Measurements from ENCODE around the gene POLR1A. TPM values are rescaled to one million over a fixed set of nuclear protein-coding genes. Genes with fewer than 3 reads are reported as not detected.
A peak's percentile ranks its signal among the peaks of the same experiment; 100 is the strongest.

Gene POLR1A
- polyA plus RNA-seq, 3 donors = 0.45 to 2.1 (median 1.6) TPM

DNA sequence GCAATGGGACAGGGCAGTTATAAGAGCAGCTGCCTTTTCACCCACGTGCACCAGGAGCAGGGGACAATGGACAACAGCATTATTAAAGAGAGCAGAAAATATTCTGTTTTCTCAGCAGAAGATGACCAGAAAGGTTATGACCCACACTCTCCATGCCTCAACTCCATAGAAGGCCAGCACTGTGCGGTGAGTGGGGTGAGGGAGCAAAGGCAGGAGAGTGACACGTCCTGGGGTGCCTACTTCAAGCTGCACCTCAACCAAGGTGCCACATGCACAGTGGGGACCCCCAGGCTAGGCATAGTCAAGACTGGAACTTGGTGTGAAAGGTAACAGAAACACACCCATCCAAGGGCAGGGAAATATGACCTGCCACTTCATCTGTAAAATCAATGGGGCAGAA is 50.4 kb downstream of the POLR1A start:
- no peaks in the 10 kb centered on the region for H3K27me3 Mint-ChIP-seq (ENCODE audit: low read depth in 3 of 3)
- Histone ChIP-seq H3K4me3 (replicated peaks in 1 of 3; ENCODE audit: low read depth in 2 of 3, low read length in 3 of 3) (no peak overlapping the region), H3K79me2 (ENCODE audit: insufficient read depth, low read length) (no peaks in the 10 kb centered on the region), H3K27me3 (ENCODE audit: control insufficient read depth in 2 of 2, insufficient read depth in 2 of 2, low read length in 2 of 2) (no peaks in the 10 kb centered on the region), H3K4me1 (ENCODE audit: control insufficient read depth in 1 of 2, insufficient read depth in 2 of 2, low read length in 2 of 2) (peaks cover 6 to 7% of the 10 kb centered on the region in 2 donors), H3K4me2 (replicated peaks; ENCODE audit: extremely low read depth, low read length, poor library complexity, severe bottlenecking) (no peak overlapping the region), H2AFZ (ENCODE audit: insufficient read depth, low read depth, low read length, poor library complexity, severe bottlenecking) (no peak overlapping the region), H3K9me3 (replicated peaks in 1 of 2; ENCODE audit: control insufficient read depth in 1 of 2, insufficient read depth in 1 of 2, low read length in 2 of 2) (no peaks in the 10 kb centered on the region), H4K20me1 (ENCODE audit: insufficient read depth, low read length) (no peaks in the 10 kb centered on the region), H3K9ac (ENCODE audit: insufficient read depth, low read length, poor library complexity, severe bottlenecking) (no peak overlapping the region), H3K27ac (ENCODE audit: low read depth in 1 of 2, low read length in 2 of 2) (no peak overlapping the region), H3K36me3 (replicated peaks in 1 of 2; ENCODE audit: control insufficient read depth in 1 of 2, insufficient read depth in 2 of 2, low read length in 2 of 2) (peaks cover 30 to 56% of the 10 kb centered on the region in 2 donors)
- H3K27ac Mint-ChIP-seq = peak overlapping the region in 1 of 7 donors; percentile 42
- TF ChIP-seq, protein P1, sequence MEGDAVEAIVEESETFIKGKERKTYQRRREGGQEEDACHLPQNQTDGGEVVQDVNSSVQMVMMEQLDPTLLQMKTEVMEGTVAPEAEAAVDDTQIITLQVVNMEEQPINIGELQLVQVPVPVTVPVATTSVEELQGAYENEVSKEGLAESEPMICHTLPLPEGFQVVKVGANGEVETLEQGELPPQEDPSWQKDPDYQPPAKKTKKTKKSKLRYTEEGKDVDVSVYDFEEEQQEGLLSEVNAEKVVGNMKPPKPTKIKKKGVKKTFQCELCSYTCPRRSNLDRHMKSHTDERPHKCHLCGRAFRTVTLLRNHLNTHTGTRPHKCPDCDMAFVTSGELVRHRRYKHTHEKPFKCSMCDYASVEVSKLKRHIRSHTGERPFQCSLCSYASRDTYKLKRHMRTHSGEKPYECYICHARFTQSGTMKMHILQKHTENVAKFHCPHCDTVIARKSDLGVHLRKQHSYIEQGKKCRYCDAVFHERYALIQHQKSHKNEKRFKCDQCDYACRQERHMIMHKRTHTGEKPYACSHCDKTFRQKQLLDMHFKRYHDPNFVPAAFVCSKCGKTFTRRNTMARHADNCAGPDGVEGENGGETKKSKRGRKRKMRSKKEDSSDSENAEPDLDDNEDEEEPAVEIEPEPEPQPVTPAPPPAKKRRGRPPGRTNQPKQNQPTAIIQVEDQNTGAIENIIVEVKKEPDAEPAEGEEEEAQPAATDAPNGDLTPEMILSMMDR (IDR thresholded peaks at IDR 0.05) = no peak
- no peaks in the 10 kb centered on the region for H3K9me3 Mint-ChIP-seq
- peaks cover 46 to 54% of the 10 kb centered on the region in 2 donors for H3K36me3 Mint-ChIP-seq
- H3K4me3 Mint-ChIP-seq = no peak overlapping the region
- H3K4me1 Mint-ChIP-seq = peaks cover 5% of the 10 kb centered on the region
- intact Hi-C loops (cut with micrococcal nuclease) = no loop called here
- WGBS (ENCODE audit: insufficient coverage) = no CpG with 5 or more reads among the region's 3 CpGs
- no peak for DNase-seq

DNA sequence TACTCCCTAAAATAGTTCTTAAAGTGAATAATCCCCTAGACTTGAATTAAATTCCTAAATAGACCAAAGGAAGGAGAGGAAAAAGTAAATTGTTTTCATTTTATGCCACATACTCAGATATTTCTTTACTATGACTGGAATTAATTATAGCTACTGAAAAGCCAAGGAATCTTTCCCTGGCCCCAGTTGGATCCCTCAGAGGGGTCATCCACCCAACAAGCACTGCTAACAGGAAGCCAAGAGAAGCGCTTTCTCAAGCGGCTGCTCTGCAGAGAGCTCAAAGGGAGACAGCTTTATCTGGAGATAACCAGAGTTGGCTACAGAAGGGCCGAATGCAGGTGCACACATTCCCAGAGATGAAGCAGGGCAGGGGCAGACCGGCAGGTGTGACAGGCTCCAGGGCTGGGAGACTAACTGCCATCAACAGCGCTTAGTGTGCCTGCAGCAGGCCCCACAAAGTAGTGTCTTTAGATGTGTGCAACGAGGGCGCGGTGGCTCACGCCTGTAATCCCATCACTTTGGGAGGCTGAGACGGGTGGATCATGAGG is 51.1 kb downstream of the POLR1A start:
- Histone ChIP-seq H3K27ac (ENCODE audit: low read depth in 1 of 2, low read length in 2 of 2) (no peak overlapping the region), H3K27me3 (ENCODE audit: control insufficient read depth in 2 of 2, insufficient read depth in 2 of 2, low read length in 2 of 2) (no peaks in the 10 kb centered on the region), H3K36me3 (replicated peaks in 1 of 2; ENCODE audit: control insufficient read depth in 1 of 2, insufficient read depth in 2 of 2, low read length in 2 of 2) (peaks cover 29 to 52% of the 10 kb centered on the region in 2 donors), H3K4me1 (ENCODE audit: control insufficient read depth in 1 of 2, insufficient read depth in 2 of 2, low read length in 2 of 2) (peaks cover 9 to 11% of the 10 kb centered on the region in 2 donors), H3K4me2 (replicated peaks; ENCODE audit: extremely low read depth, low read length, poor library complexity, severe bottlenecking) (no peak overlapping the region), H3K9me3 (replicated peaks in 1 of 2; ENCODE audit: control insufficient read depth in 1 of 2, insufficient read depth in 1 of 2, low read length in 2 of 2) (no peaks in the 10 kb centered on the region), H4K20me1 (ENCODE audit: insufficient read depth, low read length) (no peaks in the 10 kb centered on the region), H3K4me3 (replicated peaks in 1 of 3; ENCODE audit: low read depth in 2 of 3, low read length in 3 of 3) (no peak overlapping the region), H3K79me2 (ENCODE audit: insufficient read depth, low read length) (no peaks in the 10 kb centered on the region), H3K9ac (ENCODE audit: insufficient read depth, low read length, poor library complexity, severe bottlenecking) (no peak overlapping the region), H2AFZ (ENCODE audit: insufficient read depth, low read depth, low read length, poor library complexity, severe bottlenecking) (no peak overlapping the region)
- WGBS (ENCODE audit: insufficient coverage) = 98% methylated on average over 10 of the region's 10 CpGs
- Mint-ChIP-seq H3K9me3 (no peaks in the 10 kb centered on the region), H3K27ac (peak overlapping the region in 2 of 7 donors; percentile 50 to 52), H3K4me1 (peaks cover 9% of the 10 kb centered on the region), H3K27me3 (ENCODE audit: low read depth in 3 of 3) (no peaks in the 10 kb centered on the region), H3K36me3 (peaks cover 48 to 54% of the 10 kb centered on the region in 2 donors), H3K4me3 (no peak overlapping the region)
- TF ChIP-seq, protein P1 (IDR thresholded peaks at IDR 0.05) = no peak
- intact Hi-C loops (cut with micrococcal nuclease) = no loop called here
- DNase-seq = no peak
